HepG2 (cell line): ENCODE data around the gene NAGK. TPM values are rescaled to one million over a fixed set of nuclear protein-coding genes. Genes with fewer than 3 reads are reported as not detected.

Experiments used
- HHEX ChIP-seq: IDR thresholded peaks from 2 replicates; pipeline ENCODE4 v1.6.1; 2016; ENCODE audit warnings: control low read depth
- KLF12 ChIP-seq: sonication (generic); formaldehyde crosslinking; IDR thresholded peaks from 2 replicates; pipeline ENCODE4 v1.4.0; 2020; ENCODE audit warnings: missing genetic modification reagents, borderline replicate concordance
- MED1 ChIP-seq: sonication (generic); formaldehyde crosslinking; IDR thresholded peaks from 2 replicates; pipeline ENCODE4 v1.4.0; 2020; ENCODE audit warnings: missing genetic modification reagents
- NBN ChIP-seq: fragments of 450-650 bp; conservative IDR thresholded peaks from 2 replicates; pipeline ENCODE4 v1.6.1; 2017
- NFE2 ChIP-seq: sonication (generic); formaldehyde crosslinking; IDR thresholded peaks from 2 replicates; pipeline ENCODE4 v1.4.0; 2020; ENCODE audit warnings: missing genetic modification reagents
- POLR2AphosphoS5 ChIP-seq: IDR thresholded peaks from 2 replicates; pipeline ENCODE4 v1.6.1; 2012; ENCODE audit warnings: low read depth, low read length
- U2AF2 ChIP-seq: fragments of 200-400 bp; formaldehyde crosslinking; IDR thresholded peaks from 2 replicates; pipeline ENCODE4 v1.6.1; 2017; ENCODE audit warnings: low read depth, mild to moderate bottlenecking, low read length
- ZNF432 ChIP-seq: sonication (generic); formaldehyde crosslinking; IDR thresholded peaks from 2 replicates; pipeline ENCODE4 v1.5.0; 2020; ENCODE audit warnings: missing genetic modification reagents, mild to moderate bottlenecking, borderline replicate concordance
- ZNF558 ChIP-seq: sonication (generic); formaldehyde crosslinking; IDR thresholded peaks from 2 replicates; pipeline ENCODE4 v1.9.0; 2022; ENCODE audit warnings: mild to moderate bottlenecking, missing genetic modification reagents, borderline replicate concordance
- ZNF607 ChIP-seq: sonication (generic); formaldehyde crosslinking; IDR thresholded peaks from 2 replicates; pipeline ENCODE4 v1.5.1; 2020; ENCODE audit warnings: missing genetic modification reagents, mild to moderate bottlenecking, borderline replicate concordance
- ZNF615 ChIP-seq: sonication (generic); formaldehyde crosslinking; IDR thresholded peaks from 2 replicates; pipeline ENCODE4 v1.5.0; 2020; ENCODE audit warnings: mild to moderate bottlenecking, missing genetic modification reagents, borderline replicate concordance
- ZNF780A ChIP-seq: sonication (generic); formaldehyde crosslinking; IDR thresholded peaks from 2 replicates; pipeline ENCODE4 v1.8.0; 2022; ENCODE audit warnings: mild to moderate bottlenecking, missing genetic modification reagents, moderate library complexity
- polyA plus RNA-seq, 8 experiments: library from polyadenylated mRNA; depleted of rRNA in 3 of 8; stranded (reverse) in 7 of 8; unstranded in 1 of 8; fragments of >200 nt; fragmentation: Illumina TruSeq in 4 of 8; extraction: Trizol in 4 of 8; gene quantifications; 2 replicates each; pipeline versions ENCODE4 v1.2.1 to v1.2.3, GENCODE V29; 2011 to 2016; ENCODE audit warnings: low read depth in 4 of 8, missing spikeins in 1 of 8, mixed read lengths in 1 of 8; ENCODE audit not compliant: insufficient read depth in 1 of 8
- total RNA-seq, 5 experiments: library from RNA; depleted of rRNA; stranded (reverse); fragments of >200 nt; fragmentation: Illumina TruSeq; extraction: Trizol; gene quantifications; 2 replicates each; pipeline ENCODE4 v1.2.3, GENCODE V29; 2016; ENCODE audit warnings: low read depth in 1 of 5
- TF ChIP-seq, protein P1 (sequence below): conservative IDR thresholded peaks from 2 replicates; pipeline ENCODE4 v1.6.1; 2018; ENCODE audit warnings: missing genetic modification reagents
- TF ChIP-seq, protein P2 (sequence below), 2 experiments: sonication (generic) in 1 of 2; formaldehyde crosslinking in 1 of 2; IDR thresholded peaks; 2 replicates each; pipeline versions ENCODE4 v1.4.0 to v1.6.1; 2018 to 2020; ENCODE audit warnings: missing genetic modification reagents in 2 of 2, borderline replicate concordance in 1 of 2, low read depth in 1 of 2, mild to moderate bottlenecking in 1 of 2, missing biosample characterization in 1 of 2
- TF ChIP-seq, protein P3 (sequence below): sonication (generic); formaldehyde crosslinking; IDR thresholded peaks from 2 replicates; pipeline ENCODE4 v1.4.0; 2020; ENCODE audit warnings: missing genetic modification reagents, borderline replicate concordance
- TF ChIP-seq, protein P4 (sequence below): sonication (generic); formaldehyde crosslinking; IDR thresholded peaks from 2 replicates; pipeline ENCODE4 v1.5.0; 2020; ENCODE audit warnings: mild to moderate bottlenecking, missing genetic modification reagents
- TF ChIP-seq, protein P5 (sequence below): sonication (generic); formaldehyde crosslinking; IDR thresholded peaks from 2 replicates; pipeline ENCODE4 v1.8.1; 2023; ENCODE audit warnings: mild to moderate bottlenecking, missing genetic modification reagents
- TF ChIP-seq, protein P6 (sequence below): sonication (generic); IDR thresholded peaks from 2 replicates; pipeline ENCODE4 v1.6.1; 2016; ENCODE audit warnings: low read depth, borderline replicate concordance

The NAGK gene
- total and polyA plus RNA-seq, 2 of the 13 experiments (the other 11 are each of a cell fraction or from before 2014, with no cell fraction given) = 24.4 to 35.2 TPM

DNA sequence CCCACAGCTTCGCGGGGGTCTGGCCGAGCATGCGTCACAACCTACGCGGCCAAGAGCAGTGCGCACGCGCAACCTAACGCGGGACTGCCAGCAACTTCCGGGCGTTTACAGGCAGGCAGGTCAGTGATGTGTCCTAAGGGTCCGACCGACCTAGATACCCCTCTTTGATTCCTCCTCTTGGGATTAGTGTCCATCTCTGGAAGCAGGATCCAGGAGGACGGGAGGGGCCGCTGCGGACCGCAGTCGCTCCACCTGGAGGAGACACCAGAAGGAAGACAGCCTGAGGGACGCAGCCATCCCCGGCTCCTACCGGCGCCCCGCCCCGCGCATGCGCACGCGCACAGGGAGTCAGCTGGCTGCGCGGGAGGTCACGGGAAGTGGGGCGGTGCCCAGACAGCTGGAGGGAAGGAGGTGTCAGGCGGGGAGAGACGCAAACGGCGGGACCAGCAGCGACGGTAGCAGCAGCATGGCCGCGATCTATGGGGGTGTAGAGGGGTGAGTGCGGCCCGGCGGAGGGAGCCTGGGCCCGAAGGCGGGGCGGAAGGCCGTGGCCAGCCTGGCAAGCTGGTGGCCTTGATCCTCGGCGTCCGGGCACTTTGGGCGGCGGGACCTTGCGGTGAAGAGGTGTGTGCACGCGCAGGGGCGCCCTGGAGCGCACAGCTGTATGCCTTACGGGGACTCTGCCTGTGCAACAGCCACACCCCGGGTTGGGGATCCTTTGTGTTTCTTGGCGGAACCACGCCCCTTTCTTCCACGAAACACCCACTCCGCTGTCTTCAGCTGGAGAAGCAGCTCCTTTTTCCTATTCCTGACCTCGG, at the start of gene NAGK (continued):
- TF ChIP-seq, protein P1, sequence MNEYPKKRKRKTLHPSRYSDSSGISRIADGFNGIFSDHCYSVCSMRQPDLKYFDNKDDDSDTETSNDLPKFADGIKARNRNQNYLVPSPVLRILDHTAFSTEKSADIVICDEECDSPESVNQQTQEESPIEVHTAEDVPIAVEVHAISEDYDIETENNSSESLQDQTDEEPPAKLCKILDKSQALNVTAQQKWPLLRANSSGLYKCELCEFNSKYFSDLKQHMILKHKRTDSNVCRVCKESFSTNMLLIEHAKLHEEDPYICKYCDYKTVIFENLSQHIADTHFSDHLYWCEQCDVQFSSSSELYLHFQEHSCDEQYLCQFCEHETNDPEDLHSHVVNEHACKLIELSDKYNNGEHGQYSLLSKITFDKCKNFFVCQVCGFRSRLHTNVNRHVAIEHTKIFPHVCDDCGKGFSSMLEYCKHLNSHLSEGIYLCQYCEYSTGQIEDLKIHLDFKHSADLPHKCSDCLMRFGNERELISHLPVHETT (CRISPR knock-in tag) = peak; percentile 90
- TF ChIP-seq POLR2AphosphoS5 (peak; percentile 100), U2AF2 (no peak), HHEX (CRISPR knock-in tag) (no peak), ZNF558 (CRISPR knock-in tag) (peak; percentile 98; the same call in 1 of the 2 replicates), ZNF615 (CRISPR knock-in tag) (peak; percentile 48; the same call in 1 of the 2 replicates), ZNF432 (CRISPR knock-in tag) (no peak), NBN (no peak), ZNF607 (peak; percentile 86), ZNF780A (CRISPR knock-in tag) (peak; percentile 90), KLF12 (CRISPR knock-in tag) (peak; percentile 93; the same call in 1 of the 2 replicates), NFE2 (CRISPR knock-in tag) (peak; percentile 33; the same call in 1 of the 2 replicates), MED1 (peak; percentile 88)
- TF ChIP-seq, protein P2, sequence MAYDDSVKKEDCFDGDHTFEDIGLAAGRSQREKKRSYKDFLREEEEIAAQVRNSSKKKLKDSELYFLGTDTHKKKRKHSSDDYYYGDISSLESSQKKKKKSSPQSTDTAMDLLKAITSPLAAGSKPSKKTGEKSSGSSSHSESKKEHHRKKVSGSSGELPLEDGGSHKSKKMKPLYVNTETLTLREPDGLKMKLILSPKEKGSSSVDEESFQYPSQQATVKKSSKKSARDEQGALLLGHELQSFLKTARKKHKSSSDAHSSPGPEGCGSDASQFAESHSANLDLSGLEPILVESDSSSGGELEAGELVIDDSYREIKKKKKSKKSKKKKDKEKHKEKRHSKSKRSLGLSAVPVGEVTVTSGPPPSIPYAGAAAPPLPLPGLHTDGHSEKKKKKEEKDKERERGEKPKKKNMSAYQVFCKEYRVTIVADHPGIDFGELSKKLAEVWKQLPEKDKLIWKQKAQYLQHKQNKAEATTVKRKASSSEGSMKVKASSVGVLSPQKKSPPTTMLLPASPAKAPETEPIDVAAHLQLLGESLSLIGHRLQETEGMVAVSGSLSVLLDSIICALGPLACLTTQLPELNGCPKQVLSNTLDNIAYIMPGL (CRISPR knock-in tag; IDR thresholded peaks at IDR 0.05; ENCODE audit: borderline replicate concordance in 1 of 2, low read depth in 1 of 2) = peak; percentile 82 to 87; a peak in 3 of 4 replicates
- TF ChIP-seq, protein P3, sequence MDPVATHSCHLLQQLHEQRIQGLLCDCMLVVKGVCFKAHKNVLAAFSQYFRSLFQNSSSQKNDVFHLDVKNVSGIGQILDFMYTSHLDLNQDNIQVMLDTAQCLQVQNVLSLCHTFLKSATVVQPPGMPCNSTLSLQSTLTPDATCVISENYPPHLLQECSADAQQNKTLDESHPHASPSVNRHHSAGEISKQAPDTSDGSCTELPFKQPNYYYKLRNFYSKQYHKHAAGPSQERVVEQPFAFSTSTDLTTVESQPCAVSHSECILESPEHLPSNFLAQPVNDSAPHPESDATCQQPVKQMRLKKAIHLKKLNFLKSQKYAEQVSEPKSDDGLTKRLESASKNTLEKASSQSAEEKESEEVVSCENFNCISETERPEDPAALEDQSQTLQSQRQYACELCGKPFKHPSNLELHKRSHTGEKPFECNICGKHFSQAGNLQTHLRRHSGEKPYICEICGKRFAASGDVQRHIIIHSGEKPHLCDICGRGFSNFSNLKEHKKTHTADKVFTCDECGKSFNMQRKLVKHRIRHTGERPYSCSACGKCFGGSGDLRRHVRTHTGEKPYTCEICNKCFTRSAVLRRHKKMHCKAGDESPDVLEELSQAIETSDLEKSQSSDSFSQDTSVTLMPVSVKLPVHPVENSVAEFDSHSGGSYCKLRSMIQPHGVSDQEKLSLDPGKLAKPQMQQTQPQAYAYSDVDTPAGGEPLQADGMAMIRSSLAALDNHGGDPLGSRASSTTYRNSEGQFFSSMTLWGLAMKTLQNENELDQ (CRISPR knock-in tag) = no peak
- TF ChIP-seq, protein P4, sequence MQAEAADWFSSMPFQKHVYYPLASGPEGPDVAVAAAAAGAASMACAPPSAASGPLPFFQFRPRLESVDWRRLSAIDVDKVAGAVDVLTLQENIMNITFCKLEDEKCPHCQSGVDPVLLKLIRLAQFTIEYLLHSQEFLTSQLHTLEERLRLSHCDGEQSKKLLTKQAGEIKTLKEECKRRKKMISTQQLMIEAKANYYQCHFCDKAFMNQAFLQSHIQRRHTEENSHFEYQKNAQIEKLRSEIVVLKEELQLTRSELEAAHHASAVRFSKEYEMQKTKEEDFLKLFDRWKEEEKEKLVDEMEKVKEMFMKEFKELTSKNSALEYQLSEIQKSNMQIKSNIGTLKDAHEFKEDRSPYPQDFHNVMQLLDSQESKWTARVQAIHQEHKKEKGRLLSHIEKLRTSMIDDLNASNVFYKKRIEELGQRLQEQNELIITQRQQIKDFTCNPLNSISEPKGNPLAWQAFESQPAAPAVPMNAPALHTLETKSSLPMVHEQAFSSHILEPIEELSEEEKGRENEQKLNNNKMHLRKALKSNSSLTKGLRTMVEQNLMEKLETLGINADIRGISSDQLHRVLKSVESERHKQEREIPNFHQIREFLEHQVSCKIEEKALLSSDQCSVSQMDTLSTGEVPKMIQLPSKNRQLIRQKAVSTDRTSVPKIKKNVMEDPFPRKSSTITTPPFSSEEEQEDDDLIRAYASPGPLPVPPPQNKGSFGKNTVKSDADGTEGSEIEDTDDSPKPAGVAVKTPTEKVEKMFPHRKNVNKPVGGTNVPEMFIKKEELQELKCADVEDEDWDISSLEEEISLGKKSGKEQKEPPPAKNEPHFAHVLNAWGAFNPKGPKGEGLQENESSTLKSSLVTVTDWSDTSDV (CRISPR knock-in tag) = peak; percentile 92; the same call in 1 of the 2 replicates
- TF ChIP-seq, protein P5, sequence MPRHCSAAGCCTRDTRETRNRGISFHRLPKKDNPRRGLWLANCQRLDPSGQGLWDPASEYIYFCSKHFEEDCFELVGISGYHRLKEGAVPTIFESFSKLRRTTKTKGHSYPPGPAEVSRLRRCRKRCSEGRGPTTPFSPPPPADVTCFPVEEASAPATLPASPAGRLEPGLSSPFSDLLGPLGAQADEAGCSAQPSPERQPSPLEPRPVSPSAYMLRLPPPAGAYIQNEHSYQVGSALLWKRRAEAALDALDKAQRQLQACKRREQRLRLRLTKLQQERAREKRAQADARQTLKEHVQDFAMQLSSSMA (CRISPR knock-in tag) = peak; percentile 98
- TF ChIP-seq, protein P6, sequence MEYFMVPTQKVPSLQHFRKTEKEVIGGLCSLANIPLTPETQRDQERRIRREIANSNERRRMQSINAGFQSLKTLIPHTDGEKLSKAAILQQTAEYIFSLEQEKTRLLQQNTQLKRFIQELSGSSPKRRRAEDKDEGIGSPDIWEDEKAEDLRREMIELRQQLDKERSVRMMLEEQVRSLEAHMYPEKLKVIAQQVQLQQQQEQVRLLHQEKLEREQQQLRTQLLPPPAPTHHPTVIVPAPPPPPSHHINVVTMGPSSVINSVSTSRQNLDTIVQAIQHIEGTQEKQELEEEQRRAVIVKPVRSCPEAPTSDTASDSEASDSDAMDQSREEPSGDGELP = peak; percentile 100
